Activated naive CD4-positive, alpha-beta T cell treated with anti-CD3 and anti-CD28 coated beads, Interleukin-2, amount 50 U/mL, for 72 hours (primary cell): ENCODE measurements around the gene RAB11FIP3. TPM values are rescaled to one million over a fixed set of nuclear protein-coding genes. Genes with fewer than 3 reads are reported as not detected.
A peak's percentile ranks its signal among the peaks of the same experiment; 100 is the strongest.
"Not testable (repeated sequence)": the region's sequence is repeated elsewhere in the genome, so short reads cannot be mapped to it uniquely, and the experiment has no call there.

ENCODE experiments used
- ATAC-seq, 2 donors: fragments of 150-1000 bp; cut with Tn5 transposase; 2 replicates each; pipeline ENCODE4 v1.10.0; 2021; ENCODE audit warnings: mild to moderate bottlenecking in 2 of 2, moderate library complexity in 2 of 2
- DNase-seq, 2 donors: peaks; one replicate each; pipeline ENCODE4 v3.0.0; 2021 to 2022; ENCODE audit warnings: low spot score in 2 of 2
- H3K27ac Mint-ChIP-seq, 2 donors: one replicate each; pipeline ENCODE4 v1.8.0; 2022; ENCODE audit warnings: mild to moderate bottlenecking in 2 of 2, mixed read lengths in 2 of 2
- H3K36me3 Mint-ChIP-seq, 2 donors: one replicate each; pipeline ENCODE4 v1.8.0; 2022; ENCODE audit warnings: mixed read lengths in 2 of 2
- H3K9me3 Mint-ChIP-seq, 2 donors: one replicate each; pipeline ENCODE4 v1.8.0; 2022; ENCODE audit warnings: mixed read lengths in 2 of 2
- total RNA-seq, 2 donors: library from RNA; stranded (reverse); gene quantifications; one replicate each; pipeline ENCODE4 v1.2.3, GENCODE V29; 2022

Gene RAB11FIP3
- total RNA-seq, 2 donors from 2014 or later = 18.6 to 32.0 TPM

GRCh38 chr16:441447-441846 is 16.0 kb downstream of the RAB11FIP3 start:
- no peak overlapping the region for H3K27ac Mint-ChIP-seq
- no peaks in the 10 kb centered on the region for H3K9me3 Mint-ChIP-seq
- no peak for DNase-seq
- no peaks in the 10 kb centered on the region for H3K36me3 Mint-ChIP-seq
- no peak for ATAC-seq

GRCh38 chr16:442976-443375 is 17.5 kb downstream of the RAB11FIP3 start:
- Mint-ChIP-seq H3K27ac (no peak overlapping the region), H3K36me3 (no peaks in the 10 kb centered on the region), H3K9me3 (no peaks in the 10 kb centered on the region)
- ATAC-seq (no peak), DNase-seq (no peak)

GRCh38 chr16:444027-444426 is 18.6 kb downstream of the RAB11FIP3 start:
- ATAC-seq = no peak
- Mint-ChIP-seq H3K27ac (peak overlapping the region in 1 of 2 donors; percentile 15), H3K36me3 (no peaks in the 10 kb centered on the region), H3K9me3 (no peaks in the 10 kb centered on the region)
- DNase-seq = no peak

- no peak for DNase-seq
- ATAC-seq = no peak
These were observed 20.1 kb downstream of the RAB11FIP3 start for GRCh38 chr16:445566-445965.

GRCh38 chr16:450385-450784 is 24.9 kb downstream of the RAB11FIP3 start:
- ATAC-seq (no peak), DNase-seq (no peak)
- Mint-ChIP-seq H3K27ac (no peak overlapping the region), H3K36me3 (no peaks in the 10 kb centered on the region), H3K9me3 (no peaks in the 10 kb centered on the region)

More at GRCh38 chr16:445566-445965, 20.1 kb downstream of the RAB11FIP3 start:
- no peaks in the 10 kb centered on the region for H3K9me3 Mint-ChIP-seq
- no peak overlapping the region for H3K27ac Mint-ChIP-seq
- no peaks in the 10 kb centered on the region for H3K36me3 Mint-ChIP-seq

- Mint-ChIP-seq H3K9me3 (no peaks in the 10 kb centered on the region), H3K36me3 (no peaks in the 10 kb centered on the region), H3K27ac (no peak overlapping the region)
- DNase-seq (no peak), ATAC-seq (no peak)
These were observed 25.5 kb downstream of the RAB11FIP3 start for GRCh38 chr16:450785-451512.

GRCh38 chr16:454397-454940 is 29.0 kb downstream of the RAB11FIP3 start:
- no peak overlapping the region for H3K27ac Mint-ChIP-seq
- H3K9me3 Mint-ChIP-seq = no peaks in the 10 kb centered on the region
- ATAC-seq (no peak), DNase-seq (no peak)
- H3K36me3 Mint-ChIP-seq = no peaks in the 10 kb centered on the region

- Mint-ChIP-seq H3K27ac (no peak overlapping the region), H3K9me3 (no peaks in the 10 kb centered on the region), H3K36me3 (no peaks in the 10 kb centered on the region)
- DNase-seq (no peak), ATAC-seq (no peak)
These were observed 30.0 kb downstream of the RAB11FIP3 start for GRCh38 chr16:455453-455852.

GRCh38 chr16:456891-457483 is 31.5 kb downstream of the RAB11FIP3 start:
- DNase-seq = no peak
- Mint-ChIP-seq H3K27ac (no peak overlapping the region), H3K9me3 (no peaks in the 10 kb centered on the region), H3K36me3 (no peaks in the 10 kb centered on the region)
- ATAC-seq = no peak

GRCh38 chr16:457732-458400 is 32.4 kb downstream of the RAB11FIP3 start:
- no peak for ATAC-seq
- no peak overlapping the region for H3K27ac Mint-ChIP-seq

GRCh38 chr16:459761-460160 is 34.3 kb downstream of the RAB11FIP3 start:
- Mint-ChIP-seq H3K9me3 (no peaks in the 10 kb centered on the region), H3K27ac (no peak overlapping the region), H3K36me3 (no peaks in the 10 kb centered on the region)
- DNase-seq (no peak), ATAC-seq (no peak)

More at GRCh38 chr16:457732-458400, 32.4 kb downstream of the RAB11FIP3 start:
- Mint-ChIP-seq H3K36me3 (no peaks in the 10 kb centered on the region), H3K9me3 (no peaks in the 10 kb centered on the region)
- DNase-seq = no peak

GRCh38 chr16:460787-461186 is 35.3 kb downstream of the RAB11FIP3 start:
- no peak for ATAC-seq
- no peaks in the 10 kb centered on the region for H3K9me3 Mint-ChIP-seq
- H3K27ac Mint-ChIP-seq = no peak overlapping the region
- DNase-seq = no peak
- no peaks in the 10 kb centered on the region for H3K36me3 Mint-ChIP-seq

GRCh38 chr16:463071-463470 is 37.6 kb downstream of the RAB11FIP3 start:
- DNase-seq (no peak), ATAC-seq (no peak)
- Mint-ChIP-seq H3K9me3 (no peaks in the 10 kb centered on the region), H3K36me3 (no peaks in the 10 kb centered on the region), H3K27ac (no peak overlapping the region)

- peak overlapping the region in 1 of 2 donors; percentile 29 for H3K27ac Mint-ChIP-seq
- no peaks in the 10 kb centered on the region for H3K36me3 Mint-ChIP-seq
These were observed 41.2 kb downstream of the RAB11FIP3 start for GRCh38 chr16:466651-467050.

GRCh38 chr16:467249-467871 is 41.9 kb downstream of the RAB11FIP3 start:
- not testable (repeated sequence) for ATAC-seq, H3K9me3 Mint-ChIP-seq

More at GRCh38 chr16:466651-467050, 41.2 kb downstream of the RAB11FIP3 start:
- no peaks in the 10 kb centered on the region for H3K9me3 Mint-ChIP-seq
- ATAC-seq (no peak), DNase-seq (no peak)

GRCh38 chr16:468068-468821 is 42.8 kb downstream of the RAB11FIP3 start:
- Mint-ChIP-seq H3K9me3 (no peaks in the 10 kb centered on the region), H3K27ac (no peak overlapping the region), H3K36me3 (no peaks in the 10 kb centered on the region)
- ATAC-seq = no peak
- no peak for DNase-seq

More at GRCh38 chr16:467249-467871, 41.9 kb downstream of the RAB11FIP3 start:
- not testable (repeated sequence) for DNase-seq, H3K36me3 Mint-ChIP-seq, H3K27ac Mint-ChIP-seq
